ENCODE data around the gene SMG9. TPM values are rescaled to one million over a fixed set of nuclear protein-coding genes. Genes with fewer than 3 reads are reported as not detected.
"Not testable (repeated sequence)": the region's sequence is repeated elsewhere in the genome, so short reads cannot be mapped to it uniquely, and the experiment has no call there.

Gene SMG9
- total RNA-seq, 4 donors from 2014 or later: 8.9 to 25.9 (median 17.9) TPM

- H3K27me3 ChIP-seq: no peaks in the 10 kb centered on the region
- H3K27ac ChIP-seq: no peak overlapping the region
- H3K4me1 ChIP-seq: peaks cover 0 to 6% (median 0%) of the 10 kb centered on the region in 3 donors
- no peak overlapping the region for H3K4me3 ChIP-seq
- H3K9me3 ChIP-seq: no peaks in the 10 kb centered on the region
- no peaks in the 10 kb centered on the region for H3K36me3 ChIP-seq
- TF ChIP-seq POLR2A (IDR thresholded peaks at IDR 0.05) (no peak), POLR2AphosphoS5 (IDR thresholded peaks at IDR 0.05) (no peak), EP300 (IDR thresholded peaks at IDR 0.05) (no peak), CTCF (IDR thresholded peaks at IDR 0.05) (no peak)
- 49 to 59% methylated on average over 6 to 9 of the region's 11 CpGs for WGBS, 2 donors (ENCODE audit: low coverage in 1 of 2)
- ATAC-seq: no peak
Measured at GRCh38 chr19:43682824-43683661, 71.7 kb downstream of the SMG9 start.

- not testable (repeated sequence) for H3K36me3 ChIP-seq, H3K4me1 ChIP-seq, H3K9me3 ChIP-seq, H3K27ac ChIP-seq, H3K4me3 ChIP-seq, H3K27me3 ChIP-seq, ATAC-seq
- WGBS, 2 donors (ENCODE audit: low coverage in 1 of 2): 100% methylated on average over 5 of the region's 5 CpGs; no CpG with 5 or more reads in 1 of the 2 donors
Measured at GRCh38 chr19:43682269-43682668, 72.5 kb downstream of the SMG9 start.

- Histone ChIP-seq H3K27me3 (no peaks in the 10 kb centered on the region), H3K4me3 (no peak overlapping the region), H3K27ac (no peak overlapping the region), H3K36me3 (no peaks in the 10 kb centered on the region), H3K4me1 (peaks cover 0 to 6% (median 0%) of the 10 kb centered on the region in 3 donors), H3K9me3 (no peaks in the 10 kb centered on the region)
- no peak for ATAC-seq
- 83% methylated on average over 5 of the region's 5 CpGs; no CpG with 5 or more reads in 1 of the 2 donors for WGBS, 2 donors (ENCODE audit: low coverage in 1 of 2)
- TF ChIP-seq EP300 (IDR thresholded peaks at IDR 0.05) (no peak), CTCF (IDR thresholded peaks at IDR 0.05) (no peak), POLR2AphosphoS5 (IDR thresholded peaks at IDR 0.05) (no peak), POLR2A (IDR thresholded peaks at IDR 0.05) (no peak)
Measured at GRCh38 chr19:43681821-43682220, 72.9 kb downstream of the SMG9 start.

GRCh38 chr19:43678512-43679261 lies 76.1 kb downstream of the SMG9 start:
- TF ChIP-seq EP300 (IDR thresholded peaks at IDR 0.05) (no peak), CTCF (IDR thresholded peaks at IDR 0.05) (no peak), POLR2A (IDR thresholded peaks at IDR 0.05) (no peak), POLR2AphosphoS5 (IDR thresholded peaks at IDR 0.05) (no peak)
- WGBS, 2 donors (ENCODE audit: low coverage in 1 of 2): 75 to 84% methylated on average over 4 to 11 of the region's 11 CpGs
- H3K27me3 ChIP-seq: no peaks in the 10 kb centered on the region
- H3K9me3 ChIP-seq: no peaks in the 10 kb centered on the region
- peaks cover 0 to 6% (median 0%) of the 10 kb centered on the region in 3 donors for H3K4me1 ChIP-seq
- no peaks in the 10 kb centered on the region for H3K36me3 ChIP-seq
- H3K4me3 ChIP-seq: no peak overlapping the region
- no peak for ATAC-seq
- H3K27ac ChIP-seq: peak overlapping the region in 1 of 4 donors; percentile 27

Other genes with a start within 250 kb of the SMG9 start
- gene ETHE1, start 227.8 kb downstream of the SMG9 start, total RNA-seq: 10 to 100 TPM; 33.3 to 55.9 (median 52.3) TPM
- gene ZNF575, start 221.8 kb downstream of the SMG9 start, total RNA-seq: 1 to 10 TPM in 1 of 4 donors, under 1 TPM in 1, not detected in 2; 0.66 to 3.3 TPM
- 10 to 100 TPM; 17.9 to 31.0 (median 22.6) TPM for gene XRCC1, start 179.4 kb downstream of the SMG9 start, total RNA-seq
- 1 to 10 TPM; 2.3 to 9.4 (median 6.7) TPM for gene PINLYP, start 179.2 kb downstream of the SMG9 start, total RNA-seq
- gene IRGQ, start 158.8 kb downstream of the SMG9 start, total RNA-seq: 10 to 100 TPM; 25.5 to 38.5 (median 27.8) TPM
- gene ZNF576, start 158.4 kb downstream of the SMG9 start, total RNA-seq: 10 to 100 TPM; 10.8 to 19.9 (median 14.2) TPM
- gene SRRM5, start 142.9 kb downstream of the SMG9 start, total RNA-seq: under 1 TPM in 1 of 4 donors, not detected in 3; 0.13 TPM
- 10 to 100 TPM; 33.9 to 54.1 (median 45.0) TPM for gene ZNF428, start 135.3 kb downstream of the SMG9 start, total RNA-seq
- 10 to 100 TPM; 19.8 to 52.5 (median 31.6) TPM for gene CADM4, start 115.1 kb downstream of the SMG9 start, total RNA-seq
- 10 to 100 TPM in 3 of 4 donors, 1 to 10 TPM in 1; 3.4 to 25.8 (median 15.7) TPM for gene PLAUR, start 84.8 kb downstream of the SMG9 start, total RNA-seq
- not detected for gene IRGC, start 38.9 kb downstream of the SMG9 start, total RNA-seq
- gene KCNN4, start 26.0 kb upstream of the SMG9 start, total RNA-seq: 1 to 10 TPM; 1.8 to 7.1 (median 3.4) TPM
- gene LYPD5, start 47.5 kb upstream of the SMG9 start, total RNA-seq: 1 to 10 TPM; 3.1 to 9.8 (median 5.2) TPM
- gene ZNF283, start 72.4 kb upstream of the SMG9 start, total RNA-seq: 10 to 100 TPM in 3 of 4 donors, 1 to 10 TPM in 1; 9.6 to 11.4 (median 10.5) TPM
- 1 to 10 TPM; 2.3 to 5.0 (median 3.9) TPM for gene ZNF404, start 129.0 kb upstream of the SMG9 start, total RNA-seq
- 10 to 100 TPM in 3 of 4 donors, 1 to 10 TPM in 1; 9.7 to 16.7 (median 12.0) TPM for gene ZNF45, start 180.3 kb upstream of the SMG9 start, total RNA-seq
- 10 to 100 TPM in 1 of 4 donors, 1 to 10 TPM in 3; 4.2 to 14.3 (median 6.2) TPM for gene ZNF221, start 196.3 kb upstream of the SMG9 start, total RNA-seq
- 1 to 10 TPM; 6.2 to 6.9 (median 6.4) TPM for gene ZNF155, start 229.2 kb upstream of the SMG9 start, total RNA-seq
- 1 to 10 TPM; 2.8 to 6.1 (median 3.7) TPM for gene ZNF230, start 248.0 kb upstream of the SMG9 start, total RNA-seq